HL-60 (cell line): ENCODE results near the gene ZP2.

Source experiments
- DNase-seq, 2 experiments: peaks; one replicate each; pipeline ENCODE4 v3.0.0-alpha.2; 2010 to 2020; ENCODE audit warnings: low read depth in 1 of 2, low spot score in 1 of 2
- H3K27ac ChIP-seq: fragments of 250-450 bp; sonication (Bioruptor Pico); replicated peaks from 2 replicates; pipeline ENCODE4 v1.5.1; 2020; ENCODE audit warnings: mild to moderate bottlenecking, moderate library complexity
- H3K27me3 ChIP-seq: fragments of 250-450 bp; sonication (Bioruptor Pico); 2 replicates; pipeline ENCODE4 v1.5.1; 2021; ENCODE audit warnings: mild to moderate bottlenecking, moderate library complexity; ENCODE audit not compliant: insufficient read depth, poor library complexity, severe bottlenecking
- H3K4me3 ChIP-seq: replicated peaks from 2 replicates; pipeline ENCODE4 v1.5.1; 2011; ENCODE audit warnings: mild to moderate bottlenecking, control low read depth, low read length; ENCODE audit not compliant: insufficient read depth
- GABPA ChIP-seq: IDR thresholded peaks from 2 replicates; pipeline ENCODE4 v1.6.1; 2012; ENCODE audit warnings: low read depth
- POLR2AphosphoS5 ChIP-seq: IDR thresholded peaks from 2 replicates; pipeline ENCODE4 v1.6.1; 2012; ENCODE audit warnings: low read depth
- REST ChIP-seq: IDR thresholded peaks from 2 replicates; pipeline ENCODE4 v1.6.1; 2012; ENCODE audit warnings: low read depth; ENCODE audit not compliant: insufficient replicate concordance
- SPI1 ChIP-seq: IDR thresholded peaks from 2 replicates; pipeline ENCODE4 v1.6.1; 2012; ENCODE audit warnings: low read depth, mild to moderate bottlenecking, borderline replicate concordance
- TF ChIP-seq, protein P1 (sequence below): IDR thresholded peaks from one replicate; pipeline ENCODE4 v1.5.1; 2011; ENCODE audit warnings: low read length, control low read depth, inconsistent platforms; ENCODE audit not compliant: insufficient read depth

ZP2 gene

GRCh38 chr16:21186326-21186691 lies 25.1 kb downstream of the ZP2 start:
- Histone ChIP-seq H3K27ac (no peak overlapping the region), H3K27me3 (no peaks in the 10 kb centered on the region)

GRCh38 chr16:21185659-21186325 lies 25.6 kb downstream of the ZP2 start:
- Histone ChIP-seq H3K27ac (no peak overlapping the region), H3K27me3 (no peaks in the 10 kb centered on the region), H3K4me3 (no peak overlapping the region)
- DNase-seq, result no peak
- TF ChIP-seq POLR2AphosphoS5 (no peak), REST (no peak), SPI1 (no peak), GABPA (no peak)
- TF ChIP-seq, protein P1, sequence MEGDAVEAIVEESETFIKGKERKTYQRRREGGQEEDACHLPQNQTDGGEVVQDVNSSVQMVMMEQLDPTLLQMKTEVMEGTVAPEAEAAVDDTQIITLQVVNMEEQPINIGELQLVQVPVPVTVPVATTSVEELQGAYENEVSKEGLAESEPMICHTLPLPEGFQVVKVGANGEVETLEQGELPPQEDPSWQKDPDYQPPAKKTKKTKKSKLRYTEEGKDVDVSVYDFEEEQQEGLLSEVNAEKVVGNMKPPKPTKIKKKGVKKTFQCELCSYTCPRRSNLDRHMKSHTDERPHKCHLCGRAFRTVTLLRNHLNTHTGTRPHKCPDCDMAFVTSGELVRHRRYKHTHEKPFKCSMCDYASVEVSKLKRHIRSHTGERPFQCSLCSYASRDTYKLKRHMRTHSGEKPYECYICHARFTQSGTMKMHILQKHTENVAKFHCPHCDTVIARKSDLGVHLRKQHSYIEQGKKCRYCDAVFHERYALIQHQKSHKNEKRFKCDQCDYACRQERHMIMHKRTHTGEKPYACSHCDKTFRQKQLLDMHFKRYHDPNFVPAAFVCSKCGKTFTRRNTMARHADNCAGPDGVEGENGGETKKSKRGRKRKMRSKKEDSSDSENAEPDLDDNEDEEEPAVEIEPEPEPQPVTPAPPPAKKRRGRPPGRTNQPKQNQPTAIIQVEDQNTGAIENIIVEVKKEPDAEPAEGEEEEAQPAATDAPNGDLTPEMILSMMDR, result no peak

More at GRCh38 chr16:21186326-21186691, 25.1 kb downstream of the ZP2 start:
- TF ChIP-seq SPI1, result no peak
- TF ChIP-seq GABPA, result no peak
- no peak for TF ChIP-seq POLR2AphosphoS5
- TF ChIP-seq REST, result no peak
- TF ChIP-seq, protein P1, result no peak
- no peak overlapping the region for H3K4me3 ChIP-seq
- DNase-seq, result no peak

- no peak overlapping the region for H3K4me3 ChIP-seq
- H3K27me3 ChIP-seq, result no peaks in the 10 kb centered on the region
- TF ChIP-seq, protein P1, result no peak
- no peak for TF ChIP-seq REST
- no peak for TF ChIP-seq GABPA
- TF ChIP-seq POLR2AphosphoS5, result no peak
- no peak for TF ChIP-seq SPI1
- DNase-seq, result no peak
- no peak overlapping the region for H3K27ac ChIP-seq
Observed at GRCh38 chr16:21184834-21185233, 26.5 kb downstream of the ZP2 start.
